ENCODE data around the gene ESRRG.

The ESRRG gene

DNA sequence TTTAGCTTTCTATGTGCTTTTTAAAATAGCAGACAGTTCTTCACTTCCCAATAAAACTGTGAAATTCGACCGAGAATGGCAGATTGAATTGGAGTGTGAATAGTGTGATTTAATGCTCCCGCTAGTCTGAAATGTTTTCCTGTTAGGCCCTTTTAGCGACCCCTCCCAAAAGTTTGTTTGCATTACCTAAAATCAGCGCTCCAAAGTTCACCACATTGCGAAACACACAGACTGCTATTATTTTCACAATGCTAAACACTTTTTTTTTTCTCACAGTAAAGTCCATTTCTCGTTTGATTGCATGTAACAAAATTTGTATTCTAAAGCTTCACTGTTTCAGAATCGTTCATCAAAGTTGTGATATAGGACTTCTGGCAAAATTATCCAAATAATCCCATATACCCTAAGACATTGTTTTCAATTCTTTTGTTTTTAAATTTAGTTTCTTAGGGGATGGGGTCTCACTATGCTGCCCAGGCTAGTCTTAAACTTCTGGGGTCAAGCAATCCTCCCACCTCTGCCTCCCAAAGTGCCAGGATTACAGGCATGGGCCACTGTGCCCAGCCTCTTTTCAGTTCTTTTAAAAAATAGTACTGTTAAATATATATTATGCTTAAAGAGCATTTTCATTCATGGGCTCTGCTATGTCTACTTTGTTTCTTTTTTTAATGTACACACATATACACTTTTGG is 223.5 kb downstream of the ESRRG start:
- TF ChIP-seq, protein P1, sequence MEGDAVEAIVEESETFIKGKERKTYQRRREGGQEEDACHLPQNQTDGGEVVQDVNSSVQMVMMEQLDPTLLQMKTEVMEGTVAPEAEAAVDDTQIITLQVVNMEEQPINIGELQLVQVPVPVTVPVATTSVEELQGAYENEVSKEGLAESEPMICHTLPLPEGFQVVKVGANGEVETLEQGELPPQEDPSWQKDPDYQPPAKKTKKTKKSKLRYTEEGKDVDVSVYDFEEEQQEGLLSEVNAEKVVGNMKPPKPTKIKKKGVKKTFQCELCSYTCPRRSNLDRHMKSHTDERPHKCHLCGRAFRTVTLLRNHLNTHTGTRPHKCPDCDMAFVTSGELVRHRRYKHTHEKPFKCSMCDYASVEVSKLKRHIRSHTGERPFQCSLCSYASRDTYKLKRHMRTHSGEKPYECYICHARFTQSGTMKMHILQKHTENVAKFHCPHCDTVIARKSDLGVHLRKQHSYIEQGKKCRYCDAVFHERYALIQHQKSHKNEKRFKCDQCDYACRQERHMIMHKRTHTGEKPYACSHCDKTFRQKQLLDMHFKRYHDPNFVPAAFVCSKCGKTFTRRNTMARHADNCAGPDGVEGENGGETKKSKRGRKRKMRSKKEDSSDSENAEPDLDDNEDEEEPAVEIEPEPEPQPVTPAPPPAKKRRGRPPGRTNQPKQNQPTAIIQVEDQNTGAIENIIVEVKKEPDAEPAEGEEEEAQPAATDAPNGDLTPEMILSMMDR (IDR thresholded peaks at IDR 0.05; ENCODE audit: low read depth, low read length, missing control alignments), result no peak
- H3K4me3 ChIP-seq (ENCODE audit: low read depth, low read length), result no peak overlapping the region
- DNase-seq (ENCODE audit: low read depth), result no peak
- in situ Hi-C loops (cut with HindIII; ENCODE audit: low sequenced_read_pairs), result no loop called here

DNA sequence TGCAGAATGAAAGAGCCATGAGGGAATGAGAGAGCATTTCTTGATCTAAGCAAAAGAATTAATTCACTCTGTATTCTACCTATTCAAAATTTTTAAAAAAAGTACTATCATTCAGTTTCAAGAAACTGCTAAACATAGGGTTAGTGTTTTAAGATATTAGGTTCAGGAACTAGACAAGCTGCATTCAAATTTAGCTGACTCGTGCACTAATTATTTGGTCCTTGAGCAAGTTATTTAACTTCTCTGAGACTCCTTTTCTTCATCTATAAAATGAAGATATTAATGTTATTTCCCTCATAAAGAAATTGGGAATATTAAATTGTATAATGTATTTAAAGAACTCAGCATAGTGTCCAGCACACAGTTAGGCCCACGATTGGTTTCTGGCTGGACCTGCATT is 225.0 kb downstream of the ESRRG start:
- in situ Hi-C loops (cut with HindIII; ENCODE audit: low sequenced_read_pairs), result no loop called here
- no peak overlapping the region for H3K4me3 ChIP-seq (ENCODE audit: low read depth, low read length)
- TF ChIP-seq, protein P1 (IDR thresholded peaks at IDR 0.05; ENCODE audit: low read depth, low read length, missing control alignments), result no peak
- DNase-seq (ENCODE audit: low read depth), result no peak

DNA sequence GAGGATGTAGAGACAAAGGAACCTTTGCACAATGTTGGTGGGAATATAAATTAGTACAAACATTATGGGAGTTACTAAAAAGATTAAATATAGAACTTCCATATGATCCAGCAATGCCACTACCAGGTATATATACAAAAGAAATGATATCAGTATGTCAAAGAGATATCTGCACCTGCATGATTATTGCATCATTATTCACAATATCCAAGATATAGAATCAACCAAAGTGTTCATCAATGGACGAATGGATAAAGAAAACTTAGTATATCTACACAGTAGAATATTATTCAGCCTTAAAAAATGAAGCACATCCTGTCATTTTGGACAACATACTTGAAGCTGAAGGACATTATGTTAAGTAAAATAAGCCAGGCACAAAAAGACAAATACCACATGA is 238.2 kb downstream of the ESRRG start:
- in situ Hi-C loops (cut with HindIII; ENCODE audit: low sequenced_read_pairs), result no loop called here
- no peak for DNase-seq (ENCODE audit: low read depth)
- H3K4me3 ChIP-seq (ENCODE audit: low read depth, low read length), result no peak overlapping the region
- TF ChIP-seq, protein P1 (IDR thresholded peaks at IDR 0.05; ENCODE audit: low read depth, low read length, missing control alignments), result no peak

DNA sequence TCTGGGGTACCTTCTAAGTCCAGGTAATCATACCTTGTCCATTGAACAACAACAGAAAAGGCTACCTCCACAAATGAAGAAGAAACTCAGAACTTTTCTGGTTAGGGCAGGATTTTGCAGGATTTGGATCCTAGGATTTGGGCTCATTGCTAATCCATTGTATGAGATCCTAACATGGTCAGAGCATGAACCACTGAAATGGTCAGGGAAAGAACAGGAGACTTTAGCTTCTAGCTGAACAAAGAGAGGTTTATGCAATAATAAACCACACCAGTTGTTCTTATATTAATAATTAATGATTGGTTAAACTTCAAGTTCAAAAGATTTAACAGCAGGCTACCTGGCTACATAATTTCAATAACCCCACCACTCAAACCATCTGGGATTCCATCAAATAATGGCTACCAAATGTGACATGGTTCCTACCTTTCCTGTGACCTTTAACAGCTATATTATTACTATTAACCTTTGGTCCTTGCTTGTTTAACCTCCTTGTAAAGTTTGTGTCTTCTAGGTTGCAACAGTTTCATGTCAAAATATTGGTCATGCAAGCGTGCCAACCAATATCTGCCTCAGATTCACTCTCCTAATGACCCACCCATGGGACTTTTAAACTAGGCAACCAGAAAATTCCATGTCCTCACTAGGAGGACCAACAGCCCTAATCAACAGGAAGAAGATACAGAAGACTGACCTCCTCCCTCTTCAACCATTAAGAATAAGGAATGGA is 239.4 kb downstream of the ESRRG start:
- in situ Hi-C loops (cut with HindIII; ENCODE audit: low sequenced_read_pairs), result no loop called here
- TF ChIP-seq, protein P1 (IDR thresholded peaks at IDR 0.05; ENCODE audit: low read depth, low read length, missing control alignments), result no peak
- no peak for DNase-seq (ENCODE audit: low read depth)
- no peak overlapping the region for H3K4me3 ChIP-seq (ENCODE audit: low read depth, low read length)

DNA sequence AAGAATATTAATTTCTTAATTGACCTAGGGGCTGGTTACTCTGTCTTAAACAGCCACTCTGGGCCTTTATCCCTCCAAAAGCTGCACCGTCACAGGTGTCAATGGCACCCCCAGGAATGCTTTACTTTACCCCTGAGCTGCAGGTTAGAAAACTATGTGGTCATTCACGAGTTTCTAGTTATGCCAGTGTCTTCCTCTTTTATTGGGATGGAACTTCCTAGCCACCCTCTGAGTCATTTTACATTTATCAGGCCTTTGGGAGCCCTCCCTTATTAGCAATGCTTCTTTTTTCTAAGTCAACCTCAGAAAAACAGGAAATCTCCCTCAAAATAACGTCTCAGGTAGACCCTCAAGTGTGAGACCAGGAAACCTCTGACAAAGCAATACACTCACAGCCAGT is 240.6 kb downstream of the ESRRG start:
- DNase-seq (ENCODE audit: low read depth), result no peak
- in situ Hi-C loops (cut with HindIII; ENCODE audit: low sequenced_read_pairs), result no loop called here
- H3K4me3 ChIP-seq (ENCODE audit: low read depth, low read length), result no peak overlapping the region
- TF ChIP-seq, protein P1 (IDR thresholded peaks at IDR 0.05; ENCODE audit: low read depth, low read length, missing control alignments), result no peak

DNA sequence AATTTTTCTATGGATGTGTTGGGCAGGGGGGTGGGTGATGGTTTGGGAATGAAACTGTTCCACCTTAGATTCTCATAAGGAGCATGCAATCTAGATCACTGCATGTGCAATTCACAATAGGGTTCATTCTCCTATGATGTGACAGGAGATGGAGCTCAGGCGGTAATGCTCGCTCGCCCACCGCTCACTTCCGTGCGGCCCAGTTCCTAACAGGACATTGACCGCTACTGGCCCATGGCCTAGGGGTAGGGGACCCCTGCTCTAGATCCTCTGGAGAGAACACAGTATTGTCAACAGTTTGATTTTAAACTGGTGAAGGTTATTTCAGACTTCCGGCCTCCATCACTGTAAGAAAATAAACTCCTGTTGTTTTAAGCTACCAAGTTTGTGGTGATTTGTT is 245.0 kb downstream of the ESRRG start:
- H3K4me3 ChIP-seq (ENCODE audit: low read depth, low read length), result no peak overlapping the region
- TF ChIP-seq, protein P1 (IDR thresholded peaks at IDR 0.05; ENCODE audit: low read depth, low read length, missing control alignments), result no peak
- no peak for DNase-seq (ENCODE audit: low read depth)
- in situ Hi-C loops (cut with HindIII; ENCODE audit: low sequenced_read_pairs), result no loop called here

Data from astrocyte of the cerebellum (primary cell).